AG04450 (cell line): ENCODE measurements around the gene S100B. TPM values are rescaled to one million over a fixed set of nuclear protein-coding genes. Genes with fewer than 3 reads are reported as not detected.

ENCODE experiments used
- CTCF ChIA-PET: fragments of 300-600, 350-600 bp; formaldehyde crosslinking; extraction: SDS; loops from one replicate; lab custom pipeline; 2022; ENCODE audit warnings: antibody characterized with exemption, inconsistent platforms; lab: Charles Lee
- POLR2A ChIA-PET: fragments of 350-600 bp; formaldehyde crosslinking; extraction: SDS; loops from one replicate; lab custom pipeline; 2021; ENCODE audit warnings: antibody characterized with exemption, inconsistent platforms; lab: Yijun Ruan, JAX
- DNase-seq: peaks from one replicate; pipeline ENCODE4 v3.0.0-alpha.2; 2011; ENCODE audit warnings: low read depth, low spot score
- H3K27ac ChIP-seq: one replicate; pipeline ENCODE4 v1.5.1; 2012; ENCODE audit warnings: low read depth, low read length, control low read depth
- H3K27me3 ChIP-seq: one replicate; pipeline ENCODE4 v1.6.0; 2012; ENCODE audit warnings: low read length; ENCODE audit not compliant: control insufficient read depth, insufficient read depth
- H3K4me3 ChIP-seq: 2 replicates; pipeline ENCODE4 v1.5.1; 2011; ENCODE audit warnings: mild to moderate bottlenecking, low read depth, low read length, control low read depth
- H3K9me3 ChIP-seq: 2 replicates; pipeline ENCODE4 v1.5.1; 2012; ENCODE audit warnings: low read length; ENCODE audit not compliant: control insufficient read depth, insufficient read depth
- CTCF ChIP-seq: IDR thresholded peaks from 2 replicates; pipeline ENCODE4 v1.5.1; 2011; ENCODE audit warnings: low read depth, low read length, control low read depth, inconsistent platforms
- polyA plus RNA-seq: library from polyadenylated mRNA; depleted of rRNA; stranded (reverse); fragments of >200 nt; gene quantifications from 2 replicates; pipeline ENCODE4 v1.2.3, GENCODE V29; 2011

Gene S100B
- polyA plus RNA-seq, 1 experiment = not detected

DNA sequence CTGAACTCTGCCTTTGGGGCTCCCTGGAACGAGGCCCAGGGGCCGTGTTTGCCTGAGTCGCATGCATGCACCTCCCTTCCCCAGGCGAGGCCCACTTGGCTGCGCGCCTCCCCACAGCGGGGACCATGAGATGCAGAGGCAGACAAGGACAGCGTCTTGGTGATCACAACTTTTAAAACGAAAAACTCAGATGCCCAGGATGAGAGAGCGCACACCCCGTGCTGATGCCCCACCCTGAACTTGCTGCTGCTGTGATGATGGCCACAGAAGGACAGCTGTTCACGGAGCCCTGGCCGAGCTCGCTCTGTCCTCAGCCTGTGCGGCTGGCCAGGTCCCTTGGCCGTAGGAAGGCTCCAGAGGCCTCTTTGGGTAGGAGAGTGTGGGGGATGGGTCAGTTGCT is 19.2 kb upstream of the S100B start:
- ChIA-PET POLR2A (no interaction called here), CTCF (interaction anchor here (1.0 to 1.2 kb wide), 2 partner anchors 9 to 16 kb away, joined by 3 read pairs; no protein-coding TSS in a partner anchor)
- no peak for TF ChIP-seq CTCF
- Histone ChIP-seq H3K4me3 (no peak overlapping the region), H3K9me3 (peaks cover 34% of the 10 kb centered on the region), H3K27ac (no peak overlapping the region), H3K27me3 (peaks cover 8% of the 10 kb centered on the region)
- no peak for DNase-seq

DNA sequence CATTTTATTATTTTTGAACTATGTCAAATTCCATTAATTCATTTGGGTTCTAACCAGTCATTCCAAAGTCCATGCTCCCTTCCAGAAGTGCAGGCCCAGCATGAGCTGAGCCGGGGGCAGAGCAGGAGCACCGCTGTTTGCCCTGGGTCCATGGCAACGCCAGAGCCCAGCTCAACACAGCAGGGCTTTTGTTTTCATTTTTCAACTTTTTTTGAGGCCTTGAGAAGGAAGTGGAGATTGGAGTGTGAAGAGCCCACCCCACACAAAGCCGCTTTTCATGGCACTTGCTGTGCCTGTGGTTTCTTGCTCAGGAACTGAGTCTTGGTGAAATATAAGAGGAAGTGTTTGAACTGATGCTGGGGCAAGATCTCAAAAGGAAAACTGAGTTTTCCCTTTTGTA is 17.3 kb upstream of the S100B start:
- Histone ChIP-seq H3K4me3 (no peak overlapping the region), H3K27me3 (peaks cover 4% of the 10 kb centered on the region), H3K27ac (no peak overlapping the region), H3K9me3 (peaks cover 34% of the 10 kb centered on the region)
- ChIA-PET POLR2A (no interaction called here), CTCF (interaction anchor here (0.9 kb wide), 1 partner anchor 17 kb away, joined by 3 read pairs; no protein-coding TSS in a partner anchor)
- no peak for DNase-seq
- no peak for TF ChIP-seq CTCF

- ChIA-PET CTCF (interaction anchor here (0.9 kb wide), 1 partner anchor 18 kb away, joined by 3 read pairs; no protein-coding TSS in a partner anchor), POLR2A (no interaction called here)
- Histone ChIP-seq H3K27me3 (peaks cover 3% of the 10 kb centered on the region), H3K27ac (no peak overlapping the region), H3K9me3 (peaks cover 32% of the 10 kb centered on the region), H3K4me3 (no peak overlapping the region)
- DNase-seq = no peak
- no peak for TF ChIP-seq CTCF
Observed at GRCh38 chr21:46621457-46622182, 16.7 kb upstream of the S100B start.

GRCh38 chr21:46620846-46621245 is 16.0 kb upstream of the S100B start:
- Histone ChIP-seq H3K9me3 (peaks cover 25% of the 10 kb centered on the region), H3K27me3 (peaks cover 1% of the 10 kb centered on the region), H3K4me3 (no peak overlapping the region), H3K27ac (no peak overlapping the region)
- no peak for TF ChIP-seq CTCF
- POLR2A ChIA-PET = interaction anchor here (1.7 kb wide), 1 partner anchor 15 kb away, joined by 4 read pairs; the partner anchor contains the start of gene PRMT2
- DNase-seq = no peak
- CTCF ChIA-PET = interaction anchor here (0.7 to 1.1 kb wide), 2 partner anchors 14 to 15 kb away, joined by 3 to 9 read pairs; partner anchors contain the start of gene PRMT2

GRCh38 chr21:46619846-46620245 is 15.0 kb upstream of the S100B start:
- POLR2A ChIA-PET = interaction anchor here (1.7 kb wide), 1 partner anchor 16 kb away, joined by 4 read pairs; the partner anchor contains the start of gene PRMT2
- H3K27me3 ChIP-seq = peaks cover 7% of the 10 kb centered on the region
- CTCF ChIA-PET = no interaction called here
- H3K27ac ChIP-seq = no peak overlapping the region
- no peak for DNase-seq
- no peak for TF ChIP-seq CTCF
- H3K9me3 ChIP-seq = peaks cover 16% of the 10 kb centered on the region
- H3K4me3 ChIP-seq = no peak overlapping the region
